ENCODE results near the gene SLC31A1.

- TF ChIP-seq EZH2 (IDR thresholded peaks at IDR 0.05; ENCODE audit: insufficient read depth, poor library complexity, severe bottlenecking) = no peak
- no peak for TF ChIP-seq EZH2phosphoT487 (IDR thresholded peaks at IDR 0.05; ENCODE audit: insufficient read depth, low read depth)
Observed at GRCh38 chr9:113311961-113312360, 90.6 kb downstream of the SLC31A1 start.

Data from GM23248 (cell line).